HEK293T (cell line): ENCODE results near the gene MORC4.

Source experiments
- ELF4 ChIP-seq: fragments of 450-650 bp; IDR thresholded peaks from 2 replicates; pipeline ENCODE4 v1.6.1; 2017; ENCODE audit warnings: antibody characterized with exemption
- FOXA1 ChIP-seq: fragments of 450-650 bp; IDR thresholded peaks from 2 replicates; pipeline ENCODE4 v1.6.1; 2016; ENCODE audit warnings: mild to moderate bottlenecking
- FOXK2 ChIP-seq: fragments of 450-650 bp; IDR thresholded peaks from 2 replicates; pipeline ENCODE4 v1.6.1; 2016; ENCODE audit warnings: mild to moderate bottlenecking
- L3MBTL2 ChIP-seq: fragments of 450-650 bp; conservative IDR thresholded peaks from 2 replicates; pipeline ENCODE4 v1.6.1; 2016; ENCODE audit warnings: mild to moderate bottlenecking
- SP1 ChIP-seq: fragments of 450-650 bp; IDR thresholded peaks from 2 replicates; pipeline ENCODE4 v1.6.1; 2017
- TARDBP ChIP-seq: fragments of 450-650 bp; IDR thresholded peaks from 2 replicates; pipeline ENCODE4 v1.6.1; 2016

- no peak for TF ChIP-seq ELF4
- TF ChIP-seq SP1: no peak
- TF ChIP-seq FOXA1: no peak
- TF ChIP-seq L3MBTL2: no peak
- TF ChIP-seq TARDBP: no peak
- TF ChIP-seq FOXK2: no peak
Observed at GRCh38 chrX:106932960-106933537, 67.0 kb downstream of the MORC4 start.
